GM19239 (cell line): ENCODE measurements around the gene CSRP2.

Source experiments
- DNase-seq: peaks from one replicate; pipeline ENCODE4 v3.0.0; 2011; ENCODE audit warnings: low spot score; ENCODE audit not compliant: insufficient read length
- FAIRE-seq: peaks from 2 replicates; lab custom pipeline; 2011; peaks lifted over from hg19 to GRCh38; lab: Jason Lieb, UNC

The CSRP2 gene

DNA sequence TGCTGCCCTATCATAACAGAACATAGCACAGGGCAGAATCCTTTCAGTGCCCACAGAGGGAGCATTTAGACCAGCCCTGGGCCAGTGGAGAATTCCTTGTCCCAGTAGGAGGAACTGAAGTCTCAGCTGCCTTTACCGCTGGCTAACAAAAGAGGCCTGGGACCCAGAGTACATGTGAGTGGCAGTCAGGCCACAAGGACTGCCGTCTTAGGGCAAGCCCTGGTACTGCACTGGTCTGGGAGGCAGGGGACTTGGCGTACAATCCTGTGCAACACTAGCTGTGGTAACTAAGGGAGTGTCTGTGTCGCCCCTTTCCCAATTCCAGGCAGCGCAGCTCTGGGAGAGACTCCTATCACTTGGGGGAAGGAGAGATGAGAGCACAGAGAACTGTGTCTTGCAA lies 17.0 kb upstream of the CSRP2 start:
- FAIRE-seq, result no peak
- DNase-seq, result no peak

DNA sequence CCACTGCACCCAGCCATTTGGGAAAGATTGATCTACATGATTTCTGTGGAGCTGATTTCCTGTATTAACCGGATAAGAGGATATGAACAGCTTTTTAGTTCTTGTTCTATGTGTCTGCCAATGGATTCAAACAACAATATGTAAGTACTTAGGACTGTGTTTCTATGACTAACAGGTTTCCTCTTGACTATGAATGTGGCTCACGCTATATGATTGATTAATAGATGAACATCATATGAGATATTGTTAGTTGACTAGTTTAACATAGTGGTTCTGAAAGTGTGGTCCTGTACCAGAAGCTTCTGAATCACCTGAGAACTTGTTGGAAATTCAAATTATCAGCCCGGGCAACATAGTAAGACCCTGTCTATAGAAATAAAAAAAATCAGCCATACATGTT lies 12.8 kb upstream of the CSRP2 start:
- DNase-seq (no peak), FAIRE-seq (no peak)

DNA sequence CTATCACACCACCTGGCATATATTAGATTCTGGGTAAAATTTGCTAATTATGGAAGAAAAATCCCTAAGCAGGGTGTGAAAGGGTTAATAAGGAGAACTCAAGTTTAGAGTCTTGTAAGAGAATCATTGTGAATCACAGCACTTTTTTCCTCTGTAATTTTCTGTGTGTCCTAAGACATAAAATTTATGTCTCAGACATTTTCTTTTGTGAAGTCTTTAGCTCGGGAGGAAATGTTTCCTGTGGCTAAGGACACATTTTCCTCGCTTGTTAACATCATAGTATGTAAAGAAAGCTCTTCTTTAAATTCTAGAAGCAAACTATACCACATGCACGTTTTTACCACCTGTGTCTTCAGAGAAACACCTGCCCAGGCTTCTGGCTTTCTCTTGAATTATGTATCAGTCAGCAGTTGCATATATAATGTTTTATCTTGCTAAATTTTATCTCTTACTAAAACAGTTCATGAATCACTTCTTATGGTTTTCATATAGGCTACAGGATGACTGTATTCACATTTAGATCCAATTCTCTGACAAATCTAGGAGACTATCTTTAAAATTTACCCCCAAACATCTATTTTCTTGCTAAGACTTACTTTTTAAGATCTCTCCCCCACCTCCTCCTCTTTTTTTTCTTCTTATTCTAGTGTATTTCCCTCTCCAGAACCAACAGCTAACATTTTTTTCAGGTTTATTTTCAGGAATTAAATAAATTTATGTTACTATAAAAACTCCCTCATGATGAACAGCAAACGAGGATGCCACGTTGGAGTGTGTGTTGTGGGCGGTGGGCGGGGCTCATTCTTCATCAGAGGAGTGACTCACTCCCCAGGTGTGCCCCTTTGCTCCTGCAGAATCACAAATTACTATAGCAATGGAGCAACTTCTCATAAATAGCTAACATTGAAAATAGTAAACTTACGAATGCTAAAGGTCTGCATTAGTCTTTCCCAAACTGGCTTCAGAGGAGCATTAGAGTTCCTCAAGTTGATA lies 11.6 kb upstream of the CSRP2 start:
- DNase-seq, result no peak
- FAIRE-seq, result no peak

DNA sequence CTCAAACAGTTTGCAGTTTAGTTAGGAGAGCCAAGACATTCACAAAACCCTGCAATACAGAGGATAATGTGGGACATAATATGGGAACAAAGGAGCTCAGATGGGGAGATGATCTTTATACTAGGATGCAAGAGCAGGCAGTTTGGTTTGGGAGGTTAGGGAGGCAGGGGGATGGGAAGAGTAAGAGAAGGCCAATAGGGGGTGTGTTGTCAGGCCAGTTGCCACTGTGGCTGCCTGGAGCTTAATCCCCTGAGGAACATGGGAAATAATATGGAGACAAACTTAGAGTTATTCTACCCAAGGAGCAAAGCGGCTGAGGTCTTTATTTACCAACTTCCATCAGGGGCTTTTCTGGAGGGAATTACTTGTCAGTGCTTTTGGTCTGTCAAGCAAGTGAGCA lies 10.0 kb upstream of the CSRP2 start:
- no peak for DNase-seq

DNA sequence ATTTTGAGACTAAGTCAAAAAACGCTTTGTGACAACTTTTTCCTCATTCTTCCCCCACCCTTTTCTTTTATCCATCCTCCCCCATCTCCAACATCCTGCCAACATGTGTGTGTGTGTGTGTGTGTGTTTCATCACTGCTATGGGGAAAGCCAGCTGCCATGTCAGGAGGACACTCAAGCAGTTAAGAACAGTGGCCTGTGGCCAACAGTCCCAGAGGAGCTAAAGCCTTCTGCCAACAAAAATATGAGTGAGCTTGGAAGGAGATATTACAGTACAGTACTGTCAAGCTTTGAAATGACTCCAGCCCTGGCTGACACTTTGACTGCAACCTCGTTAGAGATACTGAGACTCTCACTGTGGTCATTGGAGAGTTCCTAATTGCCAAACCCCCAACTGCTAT lies 5.0 kb upstream of the CSRP2 start:
- FAIRE-seq (no peak), DNase-seq (no peak)

More for the DNA sequence above, 10.0 kb upstream of the CSRP2 start:
- FAIRE-seq, result no peak

DNA sequence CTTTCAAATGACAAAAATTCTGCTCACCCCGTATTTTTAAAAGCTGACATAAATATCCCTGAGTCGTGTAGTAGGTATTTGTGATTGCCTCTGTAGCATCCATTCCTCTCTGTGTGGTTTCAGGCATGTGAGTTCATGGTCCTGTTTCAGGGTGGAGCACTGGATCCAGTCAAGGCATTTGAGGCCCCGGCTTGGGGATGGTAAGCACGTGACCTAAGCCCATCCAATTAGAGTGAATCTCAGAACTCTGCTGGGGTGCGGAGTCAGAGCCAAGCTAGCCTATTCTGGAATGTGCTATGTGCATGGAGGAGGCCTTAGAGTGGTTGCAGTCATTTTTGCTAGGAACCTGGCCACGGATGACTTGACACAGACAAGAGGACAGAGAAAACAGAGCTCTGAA lies 4.3 kb upstream of the CSRP2 start:
- no peak for FAIRE-seq
- DNase-seq, result no peak

DNA sequence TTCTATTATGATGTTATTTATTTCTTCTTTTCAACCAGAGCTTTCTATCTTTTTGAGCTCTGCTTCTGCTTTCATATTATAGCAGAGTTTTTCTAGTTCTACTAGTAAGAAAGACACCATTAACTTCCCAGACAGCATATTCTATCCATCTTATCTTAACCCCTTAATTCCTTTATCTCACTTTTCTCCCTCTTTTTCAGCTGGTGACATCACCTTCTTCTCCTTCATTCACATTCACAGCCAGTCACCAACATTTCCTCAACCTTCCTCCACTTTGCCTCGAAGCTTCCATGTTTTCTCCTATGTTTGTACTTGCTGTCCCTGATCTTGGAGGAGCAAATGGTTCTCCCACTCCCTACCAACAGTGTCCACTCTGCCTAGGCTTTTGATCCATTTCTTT lies 3.5 kb upstream of the CSRP2 start:
- FAIRE-seq (no peak), DNase-seq (no peak)

DNA sequence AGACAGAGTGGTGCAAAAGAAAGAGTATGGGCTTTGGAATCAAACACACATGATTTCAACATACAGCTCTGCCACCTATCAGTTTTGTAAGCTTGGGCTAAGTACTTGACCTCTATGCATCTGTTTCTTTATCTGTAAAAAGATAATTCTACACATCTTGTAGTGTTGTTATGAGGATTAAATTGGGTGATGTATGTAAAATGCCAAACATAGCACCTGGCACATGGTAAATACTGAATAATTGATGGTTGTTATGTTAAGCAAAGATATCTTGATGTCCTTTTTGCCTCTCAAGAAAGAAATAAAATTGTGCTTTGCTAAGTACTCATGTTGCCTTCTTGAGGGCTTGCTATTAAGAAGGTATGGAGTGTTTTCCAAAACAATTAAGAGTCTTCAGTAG lies 2.3 kb upstream of the CSRP2 start:
- DNase-seq, result no peak
- FAIRE-seq, result no peak

DNA sequence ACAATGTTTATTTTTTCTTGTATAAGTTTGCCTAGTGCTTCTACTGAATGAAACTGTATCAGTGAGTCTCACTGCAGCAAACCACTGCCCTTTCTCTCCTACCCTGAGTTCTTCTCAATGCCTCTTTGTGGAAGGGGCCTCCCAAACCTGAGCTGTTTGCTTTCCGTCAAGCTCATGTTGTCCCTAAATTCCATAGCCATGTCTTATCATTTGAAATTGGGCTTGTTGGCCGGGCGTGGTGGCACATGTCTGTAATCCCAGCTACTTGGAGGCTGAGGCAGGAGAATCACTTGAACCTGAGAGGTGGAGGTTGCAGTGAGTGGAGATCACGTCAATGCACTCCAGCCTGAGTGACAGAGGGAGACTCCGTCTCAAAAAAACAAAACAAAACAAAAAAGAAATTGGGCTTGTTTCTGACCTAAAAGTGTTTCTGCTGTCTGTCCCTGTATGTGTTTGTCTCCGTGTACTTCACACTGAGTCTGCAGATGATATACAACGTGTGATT lies 1.8 kb upstream of the CSRP2 start:
- no peak for DNase-seq
- no peak for FAIRE-seq

DNA sequence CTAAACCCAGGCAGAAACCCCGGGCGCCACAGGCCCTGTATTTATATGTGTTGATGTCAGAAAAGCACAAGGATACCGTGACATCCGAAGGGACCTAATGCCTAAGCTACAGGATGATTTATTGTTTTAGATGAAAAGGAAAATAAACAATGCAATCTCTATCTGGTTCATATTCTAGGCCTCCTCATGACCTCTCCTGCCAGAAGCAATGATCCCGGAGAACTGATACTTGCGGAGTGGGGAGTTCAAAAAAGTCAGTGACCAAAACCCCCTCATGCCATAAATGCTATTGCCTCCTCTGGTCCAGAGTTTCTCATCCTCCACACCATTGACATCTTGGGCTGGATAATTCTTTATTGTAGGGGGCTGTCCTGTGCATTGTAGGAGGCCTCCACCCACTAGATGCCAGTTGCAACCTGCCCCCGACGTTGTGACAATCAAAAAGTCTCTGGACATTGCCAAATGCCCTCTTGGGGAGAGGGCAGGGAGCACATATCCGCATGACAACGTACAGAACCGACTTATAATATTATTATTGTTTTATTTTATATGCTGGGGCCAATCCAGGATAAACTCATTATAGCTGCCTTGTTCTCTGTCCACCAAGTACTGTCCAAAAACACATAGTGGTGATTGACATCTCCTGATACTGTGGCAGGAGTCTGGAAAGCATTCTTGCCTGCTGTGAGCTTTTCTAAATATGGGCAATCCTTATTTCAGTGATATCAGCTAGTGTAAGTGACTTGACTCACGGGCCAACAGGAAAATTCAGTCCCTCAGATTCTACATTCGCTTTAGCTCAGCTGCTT lies 1.1 kb upstream of the CSRP2 start:
- DNase-seq, result no peak
- no peak for FAIRE-seq

DNA sequence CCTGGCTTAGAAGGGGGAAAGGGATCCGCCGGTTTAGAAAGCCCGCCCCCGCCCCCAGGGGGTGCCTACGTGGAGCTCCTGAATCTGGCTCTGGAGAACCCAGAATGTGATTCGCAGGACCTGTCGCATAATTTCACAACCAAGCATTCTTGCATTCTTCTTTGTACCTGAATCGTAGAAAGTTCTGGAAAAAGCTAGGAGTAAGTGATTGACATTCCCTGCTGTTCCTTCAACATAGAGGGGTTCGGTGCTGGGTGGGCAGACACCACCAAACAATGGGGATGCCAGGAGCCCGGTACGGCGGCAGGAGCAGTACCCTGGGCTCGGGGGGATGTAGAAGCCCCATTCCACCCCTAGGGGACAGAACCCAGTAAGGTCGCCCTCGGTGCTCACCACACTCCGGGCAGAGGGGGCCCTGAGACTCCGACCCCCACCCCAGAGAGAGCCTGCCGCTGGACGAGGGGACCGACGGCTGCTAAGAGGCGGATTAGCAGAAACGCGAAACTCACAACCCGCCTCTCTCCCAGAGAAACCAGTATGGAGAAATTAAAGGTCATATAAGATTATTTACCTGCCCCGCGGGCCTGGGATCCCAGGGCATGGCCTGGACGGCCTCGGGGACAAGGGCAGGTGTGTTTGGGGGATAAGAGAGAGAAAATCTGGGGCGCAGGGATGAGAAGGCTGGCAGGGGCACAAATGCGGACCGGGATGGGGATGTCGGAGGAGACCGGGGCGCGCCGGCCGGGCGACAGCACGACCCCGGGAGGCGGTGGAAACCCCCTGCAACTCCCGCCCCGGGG lies 520 bp downstream of the CSRP2 start:
- peak; percentile 20 for DNase-seq

DNA sequence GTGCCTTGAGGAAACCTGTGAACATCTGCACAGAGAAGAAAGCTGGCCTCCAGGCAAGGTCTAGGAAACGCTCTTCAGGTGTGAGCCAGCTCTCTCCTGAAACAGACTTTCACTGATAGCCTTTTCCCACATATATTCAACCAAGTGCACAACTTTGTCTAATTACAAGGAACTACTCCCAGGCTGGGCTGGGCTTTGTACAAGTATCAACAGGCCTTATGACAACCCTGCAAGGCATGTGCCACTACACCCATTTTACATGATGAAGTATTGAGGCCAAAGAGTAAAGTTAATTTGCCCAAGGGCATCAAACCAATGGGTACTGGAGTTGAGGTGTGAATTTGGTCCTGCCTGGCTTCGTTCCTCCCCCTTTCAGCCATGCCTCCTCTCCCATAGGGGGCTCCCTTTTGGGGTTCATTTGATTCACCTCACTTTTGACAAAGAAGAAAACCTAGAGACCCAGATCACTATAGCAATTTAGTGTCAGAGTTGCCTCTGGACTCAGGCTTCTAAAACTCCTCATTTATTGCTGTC lies 2.1 kb downstream of the CSRP2 start:
- no peak for FAIRE-seq
- no peak for DNase-seq

More for the DNA sequence above, 520 bp downstream of the CSRP2 start:
- FAIRE-seq, result no peak

DNA sequence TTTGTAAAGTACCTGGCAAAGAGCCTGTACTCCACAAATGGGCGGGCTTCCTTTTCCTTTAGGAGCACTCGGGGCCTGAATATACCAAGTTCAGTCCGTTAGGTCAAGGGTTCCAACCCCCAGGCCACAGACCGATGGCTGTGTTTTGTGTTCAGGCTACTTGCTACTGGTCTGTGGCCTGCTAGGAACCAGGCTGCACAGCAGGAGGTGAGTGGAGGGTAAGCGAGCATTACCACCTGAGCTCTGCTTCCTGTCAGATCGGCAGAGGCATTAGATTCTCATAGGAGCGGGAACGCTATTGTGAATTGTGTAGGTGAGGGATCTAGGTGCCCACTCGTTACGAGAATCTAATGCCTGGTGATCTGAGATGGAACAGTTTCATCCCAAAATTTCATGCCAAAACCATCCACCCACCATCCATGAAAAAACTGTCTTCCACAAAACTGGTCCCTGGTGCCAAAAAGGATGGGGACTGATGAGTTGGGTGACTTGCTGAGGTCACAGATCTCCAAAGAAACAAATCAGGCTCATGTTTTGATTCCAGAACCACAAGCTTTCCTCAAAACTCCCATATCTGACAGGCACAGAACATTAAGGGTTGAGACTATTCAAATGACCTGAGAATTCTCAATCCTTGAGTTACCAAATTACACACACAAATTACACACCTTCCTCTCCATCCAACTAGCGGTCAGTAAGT lies 4.2 kb downstream of the CSRP2 start:
- FAIRE-seq, result no peak
- no peak for DNase-seq

DNA sequence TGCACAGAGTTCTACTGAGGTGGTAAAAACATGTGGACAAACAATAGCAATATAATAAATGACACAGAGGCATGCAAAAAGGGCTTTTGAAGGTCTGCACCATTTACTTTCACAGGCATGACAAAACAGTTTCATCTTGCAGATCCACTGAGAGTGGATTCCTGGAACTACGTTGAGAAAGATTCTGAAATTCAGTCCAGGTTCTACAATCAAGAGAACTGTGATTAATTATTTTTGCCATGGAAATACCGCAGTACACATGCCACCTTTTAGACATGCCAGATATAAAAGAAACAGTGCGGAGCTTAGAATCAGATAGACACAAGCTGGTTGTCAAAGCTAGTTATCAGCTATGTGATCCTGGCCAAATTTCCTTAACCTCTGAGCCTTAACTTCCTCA lies 4.8 kb downstream of the CSRP2 start:
- FAIRE-seq (no peak), DNase-seq (no peak)

DNA sequence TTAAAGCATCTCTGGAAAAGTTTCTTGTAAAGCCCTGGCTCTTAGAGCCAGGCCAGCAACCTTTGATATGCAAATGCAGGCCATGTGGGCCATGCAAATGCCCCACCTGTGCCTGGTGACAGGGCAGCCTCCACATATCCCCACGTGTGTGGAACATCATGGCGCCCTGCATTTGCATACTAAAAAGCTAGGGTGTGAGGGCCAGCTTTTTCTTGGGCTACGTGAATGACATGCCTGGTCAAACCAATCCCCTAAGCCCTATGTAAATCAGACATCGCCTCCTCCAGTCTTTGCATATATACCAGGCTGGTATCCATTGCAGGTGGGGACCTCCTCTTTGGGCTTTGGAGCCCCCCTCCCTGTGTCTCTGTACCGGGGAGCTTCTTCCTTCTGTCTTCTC lies 6.4 kb downstream of the CSRP2 start:
- FAIRE-seq (no peak), DNase-seq (no peak)

DNA sequence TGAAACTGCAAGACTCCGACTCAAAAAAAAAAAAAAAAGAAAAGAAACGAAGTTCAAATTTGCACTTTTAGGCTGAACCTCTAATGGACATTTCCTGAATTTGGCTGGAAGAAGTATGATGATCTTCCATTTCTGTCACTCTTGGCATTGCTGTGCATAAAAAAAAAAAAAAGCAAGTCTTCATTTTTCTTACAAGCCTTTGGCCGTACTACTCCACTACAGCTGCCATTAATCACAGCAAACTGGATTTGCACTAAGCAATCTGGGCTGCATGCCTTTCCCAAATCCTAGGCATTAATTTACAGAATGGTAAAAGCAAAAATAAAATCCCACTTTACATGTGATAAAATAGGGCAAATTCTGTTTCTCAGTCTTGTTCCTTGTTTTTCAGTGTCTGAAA lies 7.1 kb downstream of the CSRP2 start:
- DNase-seq (no peak), FAIRE-seq (no peak)

DNA sequence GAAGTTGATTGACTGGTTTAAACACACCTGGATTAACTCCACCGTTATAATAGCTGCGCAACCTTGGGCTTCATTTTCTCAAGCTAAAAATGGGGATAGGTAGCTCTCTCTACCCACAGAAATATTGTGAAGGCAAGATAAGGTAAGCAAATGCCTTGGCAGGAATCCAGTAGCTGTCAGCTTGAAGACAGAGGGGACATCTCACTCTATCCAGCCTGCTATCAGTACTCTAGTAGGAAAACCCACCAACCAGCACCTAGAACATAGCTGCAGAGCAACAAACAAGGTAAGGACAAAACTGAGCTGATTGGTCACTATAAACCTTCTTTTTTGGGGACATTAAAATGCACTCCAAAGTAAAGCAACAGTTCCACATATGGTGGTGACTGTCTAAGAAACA lies 7.7 kb downstream of the CSRP2 start:
- FAIRE-seq (no peak), DNase-seq (no peak)

DNA sequence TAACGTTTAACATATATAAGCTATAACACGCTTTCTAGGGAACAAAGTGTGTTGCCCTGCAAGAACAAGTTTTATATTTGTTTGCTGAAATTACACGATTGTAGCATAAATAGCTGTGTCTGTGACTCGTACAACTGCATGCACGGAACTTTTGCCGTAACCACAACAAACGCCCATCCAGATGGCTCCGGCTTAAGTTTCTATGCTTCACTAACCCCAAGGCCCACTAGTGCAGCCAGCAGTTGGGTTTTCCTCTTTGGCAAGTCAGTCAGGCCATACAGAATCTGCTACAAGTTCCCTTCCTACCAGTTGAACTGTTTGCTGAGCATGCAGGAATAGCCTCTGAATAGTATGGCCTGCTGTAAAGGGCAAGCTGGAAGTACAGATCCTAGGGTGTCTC lies 12.1 kb downstream of the CSRP2 start:
- DNase-seq (no peak), FAIRE-seq (no peak)

DNA sequence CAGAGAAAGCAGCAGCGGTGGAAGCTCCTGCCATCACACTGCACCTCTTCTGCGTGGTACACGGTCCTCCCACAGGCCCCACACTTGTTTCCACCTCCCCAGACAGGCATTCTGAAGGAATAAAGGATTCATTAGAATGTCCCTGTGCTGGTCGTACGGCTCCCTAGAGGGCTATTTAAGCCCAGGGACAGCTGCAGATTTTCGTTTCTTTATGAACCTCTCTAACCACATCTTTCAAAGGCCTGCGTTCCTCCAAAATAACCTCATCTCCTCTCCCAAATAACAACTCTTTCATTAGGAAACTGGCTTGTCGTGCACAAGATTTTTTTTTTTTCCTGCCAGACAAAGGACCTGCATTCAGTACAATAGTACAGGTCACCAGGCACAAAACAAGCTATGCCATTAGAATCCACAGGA lies 12.7 kb downstream of the CSRP2 start:
- no peak for DNase-seq
- no peak for FAIRE-seq
